GM23338 (cell line): ENCODE measurements around the gene SLC51A. TPM values are rescaled to one million over a fixed set of nuclear protein-coding genes. Genes with fewer than 3 reads are reported as not detected.

Experiments used
- ATAC-seq: fragments of 200-7000 bp; cut with Tn5 transposase; 3 replicates; pipeline ENCODE4 v1.9.1; 2020
- DNase-seq: peaks from one replicate; pipeline ENCODE4 v3.0.0-alpha.2; 2015; ENCODE audit warnings: low spot score
- H2AFZ ChIP-seq: fragments of 200-600 bp; sonication (generic); 2 replicates; pipeline ENCODE4 v1.8.0; 2016; ENCODE audit warnings: antibody characterized with exemption, mild to moderate bottlenecking, moderate library complexity
- H3F3A ChIP-seq: fragments of 200-600 bp; sonication (generic); replicated peaks from 2 replicates; pipeline ENCODE4 v1.8.0; 2017; ENCODE audit warnings: antibody characterized with exemption, mixed run types, low read depth
- H3K27ac ChIP-seq: fragments of 200-600 bp; sonication (generic); 2 replicates; pipeline ENCODE4 v1.6.1; 2016; ENCODE audit warnings: low read depth
- H3K27me3 ChIP-seq: fragments of 200-600 bp; sonication (generic); 2 replicates; pipeline ENCODE4 v1.8.0; 2016; ENCODE audit warnings: mild to moderate bottlenecking, mixed run types, moderate library complexity; ENCODE audit not compliant: insufficient read depth
- H3K36me3 ChIP-seq: fragments of 200-600 bp; sonication (generic); 2 replicates; pipeline ENCODE4 v1.8.0; 2016; ENCODE audit warnings: mild to moderate bottlenecking; ENCODE audit not compliant: insufficient read depth
- H3K4me1 ChIP-seq: fragments of 200-600 bp; sonication (generic); 2 replicates; pipeline ENCODE4 v1.8.0; 2016; ENCODE audit warnings: mild to moderate bottlenecking, moderate library complexity; ENCODE audit not compliant: insufficient read depth
- H3K4me2 ChIP-seq: fragments of 200-600 bp; sonication (generic); 2 replicates; pipeline ENCODE4 v1.7.1; 2017; ENCODE audit warnings: mixed run types
- H3K4me3 ChIP-seq: fragments of 200-600 bp; sonication (generic); 2 replicates; pipeline ENCODE4 v1.6.1; 2016; ENCODE audit warnings: mixed run types
- H3K79me2 ChIP-seq: fragments of 200-600 bp; sonication (generic); replicated peaks from 2 replicates; pipeline ENCODE4 v1.8.0; 2017; ENCODE audit warnings: mild to moderate bottlenecking; ENCODE audit not compliant: insufficient read depth
- H3K9me2 ChIP-seq: fragments of 200-600 bp; sonication (generic); 2 replicates; pipeline ENCODE4 v1.8.0; 2017; ENCODE audit not compliant: insufficient read depth
- H4K20me1 ChIP-seq: fragments of 200-600 bp; sonication (generic); replicated peaks from 2 replicates; pipeline ENCODE4 v1.8.0; 2017; ENCODE audit warnings: mild to moderate bottlenecking; ENCODE audit not compliant: insufficient read depth
- H3K27ac Mint-ChIP-seq: 2 replicates; pipeline ENCODE4 v1.8.0; 2020; ENCODE audit warnings: inconsistent platforms, mild to moderate bottlenecking, moderate library complexity, mixed read lengths
- H3K27me3 Mint-ChIP-seq: 3 replicates; pipeline ENCODE4 v1.8.0; 2022; ENCODE audit warnings: low read depth, mild to moderate bottlenecking, moderate library complexity, mixed read lengths, inconsistent platforms; ENCODE audit not compliant: insufficient read depth, poor library complexity
- H3K36me3 Mint-ChIP-seq: 3 replicates; pipeline ENCODE4 v1.8.0; 2021; ENCODE audit warnings: low read depth, mild to moderate bottlenecking, inconsistent platforms, moderate library complexity, mixed read lengths
- H3K4me1 Mint-ChIP-seq: 3 replicates; pipeline ENCODE4 v1.8.0; 2020; ENCODE audit warnings: mild to moderate bottlenecking, inconsistent platforms, mixed read lengths
- H3K4me3 Mint-ChIP-seq: 3 replicates; pipeline ENCODE4 v1.8.0; 2021; ENCODE audit warnings: moderate library complexity, mild to moderate bottlenecking, inconsistent platforms, mixed read lengths
- H3K9me3 Mint-ChIP-seq: 3 replicates; pipeline ENCODE4 v1.8.0; 2020; ENCODE audit warnings: moderate library complexity, mild to moderate bottlenecking, inconsistent platforms, mixed read lengths
- CREB1 ChIP-seq: fragments of 250-450 bp; sonication (Bioruptor Pico); IDR thresholded peaks from 2 replicates; pipeline ENCODE4 v1.5.0; 2020; ENCODE audit warnings: low read depth, mild to moderate bottlenecking, moderate library complexity
- EZH2 ChIP-seq: fragments of 200-600 bp; sonication (generic); IDR thresholded peaks from one replicate; pipeline ENCODE4 v1.8.0; 2017; ENCODE audit warnings: antibody characterized with exemption, mild to moderate bottlenecking, low read depth; ENCODE audit not compliant: unreplicated experiment
- EZH2phosphoT487 ChIP-seq: fragments of 200-600 bp; sonication (generic); IDR thresholded peaks from one replicate; pipeline ENCODE4 v1.8.1; 2018; ENCODE audit warnings: antibody characterized with exemption; ENCODE audit not compliant: unreplicated experiment
- JUNB ChIP-seq: IDR thresholded peaks from one replicate; pipeline ENCODE4 v1.6.1; 2016; ENCODE audit warnings: antibody characterized with exemption; ENCODE audit not compliant: unreplicated experiment
- NANOG ChIP-seq: IDR thresholded peaks from 2 replicates; pipeline ENCODE4 v1.6.1; 2016; ENCODE audit warnings: antibody characterized with exemption, borderline replicate concordance
- POLR2AphosphoS5 ChIP-seq: IDR thresholded peaks from 2 replicates; pipeline ENCODE4 v1.6.1; 2016; ENCODE audit warnings: antibody characterized with exemption, low read depth
- STAT1 ChIP-seq: IDR thresholded peaks from one replicate; pipeline ENCODE4 v1.6.1; 2016; ENCODE audit warnings: antibody characterized with exemption; ENCODE audit not compliant: unreplicated experiment
- ZNF114 ChIP-seq: fragments of 250-450 bp; sonication (Bioruptor Pico); IDR thresholded peaks from 2 replicates; pipeline ENCODE4 v1.5.0; 2020; ENCODE audit warnings: mild to moderate bottlenecking, moderate library complexity
- ZNF331 ChIP-seq: fragments of 250-450 bp; sonication (Bioruptor Pico); IDR thresholded peaks from 2 replicates; pipeline ENCODE4 v1.5.0; 2020; ENCODE audit warnings: low read depth, mild to moderate bottlenecking, moderate library complexity
- polyA plus RNA-seq: library from polyadenylated mRNA; unstranded; fragments of >200 nt; fragmentation: Nextera tagmentation; extraction: Ambion mirVana; gene quantifications from 2 replicates; pipeline ENCODE4 v1.2.1, GENCODE V29; 2016
- total RNA-seq: library from RNA; depleted of rRNA; stranded (reverse); fragments of >200 nt; shearing (Covaris generic); gene quantifications from 2 replicates; pipeline ENCODE4 v1.2.3, GENCODE V29; 2014
- TF ChIP-seq, protein P1 (sequence below): IDR thresholded peaks from one replicate; pipeline ENCODE4 v1.6.1; 2018; ENCODE audit warnings: antibody characterized with exemption; ENCODE audit not compliant: unreplicated experiment
- TF ChIP-seq, protein P2 (sequence below), 2 experiments: fragments of 200-600 bp in 1 of 2; sonication (generic) in 1 of 2; conservative IDR thresholded peaks; 2 replicates each; pipeline versions ENCODE4 v1.5.1 to v1.6.1; 2016 to 2017; ENCODE audit warnings: antibody characterized with exemption in 2 of 2, low read depth in 2 of 2, mild to moderate bottlenecking in 2 of 2, moderate library complexity in 1 of 2
- TF ChIP-seq, protein P3 (sequence below): fragments of 250-450 bp; sonication (Bioruptor Pico); IDR thresholded peaks from 2 replicates; pipeline ENCODE4 v1.5.0; 2020; ENCODE audit warnings: mild to moderate bottlenecking, moderate library complexity
- TF ChIP-seq, protein P4 (sequence below): IDR thresholded peaks from 2 replicates; pipeline ENCODE4 v1.6.1; 2016; ENCODE audit warnings: antibody characterized with exemption

The SLC51A gene
- total and polyA plus RNA-seq, 2 experiments from 2014 or later = 4.0 to 6.7 TPM

DNA sequence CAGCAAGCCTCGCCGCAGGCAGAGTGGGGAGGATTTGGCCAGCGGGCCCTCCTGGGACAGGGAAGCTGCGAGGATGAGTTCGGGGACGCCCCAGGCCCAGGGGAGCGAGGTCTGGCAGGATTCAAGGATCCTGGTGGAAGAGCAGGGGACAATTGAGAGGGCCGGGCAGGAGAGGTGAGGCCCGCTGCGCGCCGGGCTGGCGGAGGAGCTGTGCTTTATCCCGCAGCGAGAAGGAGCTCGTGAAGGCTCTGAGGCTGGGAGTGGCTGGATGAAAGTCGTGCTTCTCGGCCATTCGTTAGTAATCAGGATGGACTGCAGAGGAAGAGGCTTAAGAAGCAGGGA, 3.6 kb downstream of the SLC51A start:
- no peaks in the 10 kb centered on the region for H3K9me2 ChIP-seq
- H3K36me3 Mint-ChIP-seq = peaks cover 4% of the 10 kb centered on the region; the same call in 1 of the 3 replicates
- H3K27ac ChIP-seq = no peak overlapping the region
- ATAC-seq (no peak), DNase-seq (no peak)
- no peaks in the 10 kb centered on the region for H4K20me1 ChIP-seq
- peaks cover 9% of the 10 kb centered on the region; the same call in 1 of the 2 replicates for H3K4me1 ChIP-seq
- no peak overlapping the region for H3K4me3 Mint-ChIP-seq
- H3K4me2 ChIP-seq = no peak overlapping the region
- H3K36me3 ChIP-seq = no peaks in the 10 kb centered on the region; the same call in 1 of the 2 replicates
- H3K4me1 Mint-ChIP-seq = peaks cover 24% of the 10 kb centered on the region
- TF ChIP-seq, protein P1, sequence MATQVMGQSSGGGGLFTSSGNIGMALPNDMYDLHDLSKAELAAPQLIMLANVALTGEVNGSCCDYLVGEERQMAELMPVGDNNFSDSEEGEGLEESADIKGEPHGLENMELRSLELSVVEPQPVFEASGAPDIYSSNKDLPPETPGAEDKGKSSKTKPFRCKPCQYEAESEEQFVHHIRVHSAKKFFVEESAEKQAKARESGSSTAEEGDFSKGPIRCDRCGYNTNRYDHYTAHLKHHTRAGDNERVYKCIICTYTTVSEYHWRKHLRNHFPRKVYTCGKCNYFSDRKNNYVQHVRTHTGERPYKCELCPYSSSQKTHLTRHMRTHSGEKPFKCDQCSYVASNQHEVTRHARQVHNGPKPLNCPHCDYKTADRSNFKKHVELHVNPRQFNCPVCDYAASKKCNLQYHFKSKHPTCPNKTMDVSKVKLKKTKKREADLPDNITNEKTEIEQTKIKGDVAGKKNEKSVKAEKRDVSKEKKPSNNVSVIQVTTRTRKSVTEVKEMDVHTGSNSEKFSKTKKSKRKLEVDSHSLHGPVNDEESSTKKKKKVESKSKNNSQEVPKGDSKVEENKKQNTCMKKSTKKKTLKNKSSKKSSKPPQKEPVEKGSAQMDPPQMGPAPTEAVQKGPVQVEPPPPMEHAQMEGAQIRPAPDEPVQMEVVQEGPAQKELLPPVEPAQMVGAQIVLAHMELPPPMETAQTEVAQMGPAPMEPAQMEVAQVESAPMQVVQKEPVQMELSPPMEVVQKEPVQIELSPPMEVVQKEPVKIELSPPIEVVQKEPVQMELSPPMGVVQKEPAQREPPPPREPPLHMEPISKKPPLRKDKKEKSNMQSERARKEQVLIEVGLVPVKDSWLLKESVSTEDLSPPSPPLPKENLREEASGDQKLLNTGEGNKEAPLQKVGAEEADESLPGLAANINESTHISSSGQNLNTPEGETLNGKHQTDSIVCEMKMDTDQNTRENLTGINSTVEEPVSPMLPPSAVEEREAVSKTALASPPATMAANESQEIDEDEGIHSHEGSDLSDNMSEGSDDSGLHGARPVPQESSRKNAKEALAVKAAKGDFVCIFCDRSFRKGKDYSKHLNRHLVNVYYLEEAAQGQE = no peak
- TF ChIP-seq, protein P2, sequence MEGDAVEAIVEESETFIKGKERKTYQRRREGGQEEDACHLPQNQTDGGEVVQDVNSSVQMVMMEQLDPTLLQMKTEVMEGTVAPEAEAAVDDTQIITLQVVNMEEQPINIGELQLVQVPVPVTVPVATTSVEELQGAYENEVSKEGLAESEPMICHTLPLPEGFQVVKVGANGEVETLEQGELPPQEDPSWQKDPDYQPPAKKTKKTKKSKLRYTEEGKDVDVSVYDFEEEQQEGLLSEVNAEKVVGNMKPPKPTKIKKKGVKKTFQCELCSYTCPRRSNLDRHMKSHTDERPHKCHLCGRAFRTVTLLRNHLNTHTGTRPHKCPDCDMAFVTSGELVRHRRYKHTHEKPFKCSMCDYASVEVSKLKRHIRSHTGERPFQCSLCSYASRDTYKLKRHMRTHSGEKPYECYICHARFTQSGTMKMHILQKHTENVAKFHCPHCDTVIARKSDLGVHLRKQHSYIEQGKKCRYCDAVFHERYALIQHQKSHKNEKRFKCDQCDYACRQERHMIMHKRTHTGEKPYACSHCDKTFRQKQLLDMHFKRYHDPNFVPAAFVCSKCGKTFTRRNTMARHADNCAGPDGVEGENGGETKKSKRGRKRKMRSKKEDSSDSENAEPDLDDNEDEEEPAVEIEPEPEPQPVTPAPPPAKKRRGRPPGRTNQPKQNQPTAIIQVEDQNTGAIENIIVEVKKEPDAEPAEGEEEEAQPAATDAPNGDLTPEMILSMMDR (conservative IDR thresholded peaks at IDR 0.05; ENCODE audit: low read depth in 2 of 2) = no peak
- TF ChIP-seq ZNF114 (CRISPR knock-in tag) (no peak), CREB1 (CRISPR knock-in tag) (no peak), NANOG (no peak), EZH2 (no peak), JUNB (no peak), STAT1 (no peak), ZNF331 (CRISPR knock-in tag) (no peak), EZH2phosphoT487 (no peak), POLR2AphosphoS5 (no peak)
- TF ChIP-seq, protein P3, sequence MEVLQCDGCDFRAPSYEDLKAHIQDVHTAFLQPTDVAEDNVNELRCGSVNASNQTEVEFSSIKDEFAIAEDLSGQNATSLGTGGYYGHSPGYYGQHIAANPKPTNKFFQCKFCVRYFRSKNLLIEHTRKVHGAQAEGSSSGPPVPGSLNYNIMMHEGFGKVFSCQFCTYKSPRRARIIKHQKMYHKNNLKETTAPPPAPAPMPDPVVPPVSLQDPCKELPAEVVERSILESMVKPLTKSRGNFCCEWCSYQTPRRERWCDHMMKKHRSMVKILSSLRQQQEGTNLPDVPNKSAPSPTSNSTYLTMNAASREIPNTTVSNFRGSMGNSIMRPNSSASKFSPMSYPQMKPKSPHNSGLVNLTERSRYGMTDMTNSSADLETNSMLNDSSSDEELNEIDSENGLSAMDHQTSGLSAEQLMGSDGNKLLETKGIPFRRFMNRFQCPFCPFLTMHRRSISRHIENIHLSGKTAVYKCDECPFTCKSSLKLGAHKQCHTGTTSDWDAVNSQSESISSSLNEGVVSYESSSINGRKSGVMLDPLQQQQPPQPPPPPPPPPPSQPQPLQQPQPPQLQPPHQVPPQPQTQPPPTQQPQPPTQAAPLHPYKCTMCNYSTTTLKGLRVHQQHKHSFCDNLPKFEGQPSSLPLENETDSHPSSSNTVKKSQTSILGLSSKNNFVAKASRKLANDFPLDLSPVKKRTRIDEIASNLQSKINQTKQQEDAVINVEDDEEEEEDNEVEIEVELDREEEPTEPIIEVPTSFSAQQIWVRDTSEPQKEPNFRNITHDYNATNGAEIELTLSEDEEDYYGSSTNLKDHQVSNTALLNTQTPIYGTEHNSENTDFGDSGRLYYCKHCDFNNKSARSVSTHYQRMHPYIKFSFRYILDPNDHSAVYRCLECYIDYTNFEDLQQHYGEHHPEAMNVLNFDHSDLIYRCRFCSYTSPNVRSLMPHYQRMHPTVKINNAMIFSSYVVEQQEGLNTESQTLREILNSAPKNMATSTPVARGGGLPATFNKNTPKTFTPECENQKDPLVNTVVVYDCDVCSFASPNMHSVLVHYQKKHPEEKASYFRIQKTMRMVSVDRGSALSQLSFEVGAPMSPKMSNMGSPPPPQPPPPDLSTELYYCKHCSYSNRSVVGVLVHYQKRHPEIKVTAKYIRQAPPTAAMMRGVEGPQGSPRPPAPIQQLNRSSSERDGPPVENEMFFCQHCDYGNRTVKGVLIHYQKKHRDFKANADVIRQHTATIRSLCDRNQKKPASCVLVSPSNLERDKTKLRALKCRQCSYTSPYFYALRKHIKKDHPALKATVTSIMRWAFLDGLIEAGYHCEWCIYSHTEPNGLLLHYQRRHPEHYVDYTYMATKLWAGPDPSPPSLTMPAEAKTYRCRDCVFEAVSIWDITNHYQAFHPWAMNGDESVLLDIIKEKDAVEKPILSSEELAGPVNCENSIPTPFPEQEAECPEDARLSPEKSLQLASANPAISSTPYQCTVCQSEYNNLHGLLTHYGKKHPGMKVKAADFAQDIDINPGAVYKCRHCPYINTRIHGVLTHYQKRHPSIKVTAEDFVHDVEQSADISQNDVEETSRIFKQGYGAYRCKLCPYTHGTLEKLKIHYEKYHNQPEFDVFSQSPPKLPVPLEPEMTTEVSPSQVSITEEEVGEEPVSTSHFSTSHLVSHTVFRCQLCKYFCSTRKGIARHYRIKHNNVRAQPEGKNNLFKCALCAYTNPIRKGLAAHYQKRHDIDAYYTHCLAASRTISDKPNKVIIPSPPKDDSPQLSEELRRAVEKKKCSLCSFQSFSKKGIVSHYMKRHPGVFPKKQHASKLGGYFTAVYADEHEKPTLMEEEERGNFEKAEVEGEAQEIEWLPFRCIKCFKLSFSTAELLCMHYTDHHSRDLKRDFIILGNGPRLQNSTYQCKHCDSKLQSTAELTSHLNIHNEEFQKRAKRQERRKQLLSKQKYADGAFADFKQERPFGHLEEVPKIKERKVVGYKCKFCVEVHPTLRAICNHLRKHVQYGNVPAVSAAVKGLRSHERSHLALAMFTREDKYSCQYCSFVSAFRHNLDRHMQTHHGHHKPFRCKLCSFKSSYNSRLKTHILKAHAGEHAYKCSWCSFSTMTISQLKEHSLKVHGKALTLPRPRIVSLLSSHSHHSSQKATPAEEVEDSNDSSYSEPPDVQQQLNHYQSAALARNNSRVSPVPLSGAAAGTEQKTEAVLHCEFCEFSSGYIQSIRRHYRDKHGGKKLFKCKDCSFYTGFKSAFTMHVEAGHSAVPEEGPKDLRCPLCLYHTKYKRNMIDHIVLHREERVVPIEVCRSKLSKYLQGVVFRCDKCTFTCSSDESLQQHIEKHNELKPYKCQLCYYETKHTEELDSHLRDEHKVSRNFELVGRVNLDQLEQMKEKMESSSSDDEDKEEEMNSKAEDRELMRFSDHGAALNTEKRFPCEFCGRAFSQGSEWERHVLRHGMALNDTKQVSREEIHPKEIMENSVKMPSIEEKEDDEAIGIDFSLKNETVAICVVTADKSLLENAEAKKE (CRISPR knock-in tag) = no peak
- TF ChIP-seq, protein P4, sequence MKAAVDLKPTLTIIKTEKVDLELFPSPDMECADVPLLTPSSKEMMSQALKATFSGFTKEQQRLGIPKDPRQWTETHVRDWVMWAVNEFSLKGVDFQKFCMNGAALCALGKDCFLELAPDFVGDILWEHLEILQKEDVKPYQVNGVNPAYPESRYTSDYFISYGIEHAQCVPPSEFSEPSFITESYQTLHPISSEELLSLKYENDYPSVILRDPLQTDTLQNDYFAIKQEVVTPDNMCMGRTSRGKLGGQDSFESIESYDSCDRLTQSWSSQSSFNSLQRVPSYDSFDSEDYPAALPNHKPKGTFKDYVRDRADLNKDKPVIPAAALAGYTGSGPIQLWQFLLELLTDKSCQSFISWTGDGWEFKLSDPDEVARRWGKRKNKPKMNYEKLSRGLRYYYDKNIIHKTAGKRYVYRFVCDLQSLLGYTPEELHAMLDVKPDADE = no peak
- no peak overlapping the region for H2AFZ ChIP-seq
- H3K9me3 Mint-ChIP-seq = no peaks in the 10 kb centered on the region; the same call in 2 of the 3 replicates
- H3F3A ChIP-seq = peaks cover 13% of the 10 kb centered on the region
- H3K27me3 ChIP-seq = no peaks in the 10 kb centered on the region
- peaks cover 13% of the 10 kb centered on the region for H3K27me3 Mint-ChIP-seq
- H3K79me2 ChIP-seq = no peaks in the 10 kb centered on the region
- H3K27ac Mint-ChIP-seq = no peak overlapping the region
- no peak overlapping the region for H3K4me3 ChIP-seq
